Femur (tissue), 1 donor: Measurements from ENCODE around the gene HOXB6.
A peak's percentile ranks its signal among the peaks of the same experiment; 100 is the strongest.

Experiments
- DNase-seq: peaks from one replicate; pipeline ENCODE4 v3.0.0-alpha.2; 2017

The HOXB6 gene

DNA sequence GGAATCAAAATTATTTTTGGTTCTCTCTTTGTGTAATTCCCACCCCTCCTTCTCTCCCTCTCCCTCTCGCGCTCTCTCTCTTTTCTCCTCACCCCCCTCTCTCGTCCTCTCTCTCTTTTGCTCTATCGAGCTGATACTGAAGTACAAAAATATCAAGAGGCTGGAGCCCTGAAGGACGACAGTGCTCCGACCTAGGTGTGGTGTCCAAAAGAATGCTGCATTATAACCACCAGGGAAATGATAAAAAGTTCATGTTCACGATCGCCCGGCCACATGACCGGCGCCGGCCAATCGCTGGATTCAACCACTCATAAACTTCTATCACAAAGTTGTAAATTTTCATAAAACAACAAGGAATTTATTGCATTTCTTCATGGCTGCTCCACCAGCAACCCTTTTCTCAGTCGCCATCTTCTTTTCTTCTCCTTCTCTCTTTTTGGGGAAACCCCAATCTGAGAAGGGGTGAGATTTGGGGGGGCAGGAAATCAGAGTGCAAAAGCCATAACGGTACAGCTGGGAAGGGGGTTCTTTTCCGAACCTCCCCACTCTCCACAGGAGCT, at the start of gene HOXB6:
TSS of gene HOXB6 (minus strand) at position 217 of the 560 bp plus-strand sequence. CDS start 6,836 bp downstream, outside the sequence.
- DNase-seq: no peak

DNA sequence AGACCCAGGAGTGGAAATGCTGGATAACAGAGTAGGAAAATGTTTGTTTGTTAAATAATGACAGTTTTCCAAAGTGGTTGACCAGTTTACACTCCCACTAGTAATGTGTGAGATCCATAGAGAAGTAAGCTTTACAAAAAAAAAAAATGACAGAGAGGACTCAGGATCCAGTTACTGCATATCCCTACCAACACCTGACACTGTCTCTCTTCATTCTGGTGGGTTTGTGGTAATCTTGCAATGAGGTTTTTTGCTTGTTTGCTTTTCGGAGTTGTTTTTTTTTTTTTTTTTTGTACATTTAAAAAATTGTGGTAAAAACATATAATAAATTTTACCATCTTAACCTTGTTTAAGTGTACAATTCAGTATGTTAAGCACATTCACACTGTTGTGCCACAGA, 45.0 kb upstream of the HOXB6 start:
- DNase-seq: no peak

DNA sequence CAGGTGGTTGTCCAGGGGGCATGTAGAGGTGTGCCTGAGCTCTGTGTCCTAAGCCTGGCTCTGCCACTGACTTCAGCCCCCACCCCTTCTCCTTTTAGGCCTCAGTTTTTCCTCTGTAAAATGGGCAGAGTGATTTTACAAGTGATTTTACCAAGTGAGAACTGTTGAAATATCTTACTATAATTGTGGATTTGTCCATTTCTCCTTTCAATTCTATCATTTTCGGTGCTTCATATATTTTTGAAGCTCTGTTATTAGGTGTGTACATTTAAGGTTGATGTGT, 43.1 kb upstream of the HOXB6 start:
- DNase-seq: no peak

DNA sequence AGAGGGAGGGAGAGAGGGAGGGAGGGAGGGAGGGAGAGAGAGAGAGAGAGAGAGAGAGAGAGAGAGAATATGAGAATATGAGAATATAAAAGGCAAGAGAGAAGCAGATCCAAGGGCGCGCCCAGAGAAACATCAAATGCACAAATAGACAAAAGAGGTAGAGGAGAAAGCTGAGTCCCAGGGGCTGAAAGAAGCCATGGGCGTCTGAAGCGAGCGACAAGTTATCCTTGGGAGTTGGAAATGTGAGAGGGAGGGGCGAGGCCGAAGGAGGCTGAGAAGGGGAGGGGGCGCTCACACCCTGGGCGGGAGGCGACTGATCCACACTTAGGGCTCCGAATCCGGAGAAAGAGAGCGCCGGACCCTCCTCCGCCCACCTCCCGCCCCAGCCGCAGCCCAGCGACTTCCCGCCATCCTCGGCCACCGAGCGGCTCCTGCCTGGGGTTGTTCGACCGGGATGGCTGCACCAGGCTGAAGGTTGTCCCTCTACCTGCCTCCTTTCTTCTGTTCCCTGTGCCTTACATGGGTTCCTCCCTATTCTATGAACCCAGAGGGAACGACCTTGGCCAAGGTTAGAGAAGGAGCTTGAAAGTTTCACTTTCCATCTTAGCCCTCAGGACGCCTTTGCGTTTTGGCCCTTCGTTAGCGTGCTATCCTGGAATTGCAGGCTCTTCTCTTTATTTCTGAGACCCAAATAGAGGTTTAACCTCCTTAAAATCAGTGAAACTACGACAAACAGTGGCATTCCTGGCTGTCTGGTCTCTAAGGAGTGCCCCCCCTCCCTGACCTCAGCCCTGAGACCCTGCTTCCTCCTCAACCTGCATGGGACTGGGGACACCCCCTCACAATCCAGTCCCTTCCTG, 42.5 kb upstream of the HOXB6 start:
- no peak for DNase-seq

DNA sequence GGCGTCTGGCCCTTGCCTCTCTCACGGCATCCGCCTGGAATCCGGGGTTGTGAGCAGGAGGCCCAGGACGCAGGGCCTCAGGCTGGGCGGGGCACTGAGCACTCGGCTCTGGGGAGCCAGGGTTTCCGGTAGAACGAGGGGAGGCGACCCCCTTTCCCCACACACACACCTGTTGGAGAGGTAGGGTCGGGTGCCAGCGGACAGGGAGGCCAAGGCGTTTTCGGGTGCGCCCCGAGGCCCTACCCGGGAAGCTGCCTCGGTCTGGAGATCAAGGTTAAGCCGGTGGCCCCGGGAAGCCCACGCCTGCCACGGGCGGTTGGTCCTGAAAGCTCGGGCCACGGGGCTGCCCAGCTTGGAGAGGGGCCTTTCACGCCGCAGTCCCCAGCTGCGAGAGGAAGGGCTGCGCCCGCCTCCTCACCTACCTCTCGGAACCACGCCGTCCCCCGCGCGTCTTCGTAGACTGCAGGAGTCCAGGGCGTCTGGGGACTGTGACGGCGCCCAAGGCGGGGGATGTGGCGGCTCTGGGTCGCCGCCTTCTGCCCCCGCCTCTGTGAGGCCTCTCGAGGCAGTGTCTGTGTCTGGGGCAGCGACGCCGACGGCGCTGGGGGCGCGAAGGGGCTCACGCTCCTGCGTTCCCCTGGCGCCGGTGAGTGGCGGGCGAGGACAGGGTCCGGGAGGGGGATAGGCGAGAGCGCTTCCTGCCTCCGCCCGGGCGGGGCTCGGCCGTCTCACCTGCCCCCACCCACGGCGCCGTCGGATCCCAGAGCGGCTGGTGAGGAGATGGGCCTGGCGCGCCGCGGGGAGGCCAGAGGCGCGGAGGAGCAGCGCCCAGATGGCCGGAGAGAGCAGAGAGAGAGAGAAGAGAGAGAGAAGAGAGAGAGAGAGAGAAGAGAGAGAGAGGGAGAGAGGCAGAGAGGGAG, 41.7 kb upstream of the HOXB6 start:
- no peak for DNase-seq

DNA sequence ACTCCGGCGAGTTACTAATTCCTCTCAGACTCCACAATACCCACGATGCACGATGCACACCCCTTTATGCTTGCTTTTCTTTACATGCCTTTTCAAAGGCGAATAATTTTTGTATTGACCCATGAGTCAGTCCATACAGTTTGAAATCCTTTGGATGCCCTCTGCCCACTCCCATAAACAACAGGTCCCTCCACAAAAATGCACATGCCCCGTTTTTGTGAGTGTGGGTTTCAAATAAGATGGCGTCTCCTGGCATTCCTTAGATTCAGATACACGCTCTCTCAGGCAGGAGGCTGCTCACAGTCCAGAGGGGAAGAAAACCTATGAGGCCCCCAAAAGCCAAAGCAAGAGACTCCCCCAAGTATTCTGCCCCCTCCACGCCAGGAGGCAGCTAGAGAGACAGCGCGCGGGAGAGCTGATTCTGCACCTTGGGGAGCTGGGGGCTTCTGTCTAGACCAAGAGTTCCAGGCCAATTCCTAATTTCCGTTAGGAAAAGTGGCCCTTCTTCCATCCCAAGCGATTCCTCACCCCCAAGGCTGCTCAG, 40.9 kb upstream of the HOXB6 start:
- DNase-seq: no peak

DNA sequence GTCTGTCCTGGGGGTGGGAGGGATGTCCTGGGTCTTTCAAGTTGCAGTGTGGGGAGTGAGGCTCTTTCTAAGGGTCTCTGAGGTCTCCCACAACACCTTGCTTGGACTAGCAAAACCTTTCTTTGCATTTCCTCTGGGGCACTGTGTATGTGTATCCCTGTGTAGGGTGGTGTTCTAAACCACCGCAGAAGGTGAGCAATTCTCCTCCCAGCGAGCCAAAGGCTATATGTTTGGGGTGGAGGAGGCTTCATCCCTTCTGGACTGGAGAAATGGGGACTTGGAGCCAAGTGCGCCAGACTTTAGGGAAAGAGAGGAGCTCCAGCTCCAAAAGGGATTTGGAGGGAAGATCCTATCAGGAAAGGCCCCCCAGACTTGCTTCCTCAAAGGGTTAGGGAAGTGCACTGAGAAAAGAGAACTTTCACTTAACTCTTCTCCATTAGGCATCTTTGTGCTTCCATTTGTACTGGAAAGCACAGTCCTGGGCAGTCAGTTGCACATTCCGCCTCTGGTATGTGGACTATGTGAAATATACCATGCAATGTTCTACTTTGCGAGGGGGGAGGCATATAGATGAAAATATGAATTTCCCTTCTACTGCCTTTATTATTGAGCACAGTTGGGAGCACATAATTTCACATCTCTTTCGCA, 40.2 kb upstream of the HOXB6 start:
- no peak for DNase-seq

DNA sequence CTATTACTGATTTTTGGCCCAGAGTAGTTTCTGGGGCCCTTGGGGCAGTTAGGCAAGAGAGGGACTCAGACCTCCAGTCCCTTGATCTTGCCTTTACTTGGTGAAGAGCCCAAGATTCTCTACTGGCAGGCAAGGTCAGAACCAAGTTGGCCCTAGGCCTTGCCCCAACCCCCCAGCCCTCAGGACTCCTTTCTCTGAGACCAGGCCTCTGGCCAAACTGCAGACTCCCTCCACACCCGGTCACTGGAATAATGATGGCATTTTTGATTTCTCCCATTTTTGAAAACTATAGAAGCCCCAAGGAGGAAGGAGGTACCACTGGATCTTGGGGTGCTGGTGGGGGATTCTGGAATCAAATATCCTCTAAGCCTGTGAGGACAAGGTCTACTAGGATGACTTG, 39.4 kb upstream of the HOXB6 start:
- no peak for DNase-seq

DNA sequence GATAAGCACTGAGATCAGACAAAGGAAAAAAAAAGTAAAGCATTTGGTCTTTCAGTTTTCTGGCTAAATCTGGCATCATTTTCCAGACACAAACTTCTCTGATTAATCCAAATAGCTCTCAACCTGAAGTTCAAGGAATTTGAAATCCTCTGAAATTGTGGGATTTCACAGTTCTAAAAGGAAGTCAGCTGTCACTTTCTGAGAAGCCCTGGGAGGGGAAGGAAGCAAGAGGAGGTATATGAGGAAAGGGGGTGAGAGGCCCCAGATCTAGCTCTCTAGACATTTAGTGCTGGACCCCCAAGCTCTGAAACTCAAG, 38.9 kb upstream of the HOXB6 start:
- no peak for DNase-seq

DNA sequence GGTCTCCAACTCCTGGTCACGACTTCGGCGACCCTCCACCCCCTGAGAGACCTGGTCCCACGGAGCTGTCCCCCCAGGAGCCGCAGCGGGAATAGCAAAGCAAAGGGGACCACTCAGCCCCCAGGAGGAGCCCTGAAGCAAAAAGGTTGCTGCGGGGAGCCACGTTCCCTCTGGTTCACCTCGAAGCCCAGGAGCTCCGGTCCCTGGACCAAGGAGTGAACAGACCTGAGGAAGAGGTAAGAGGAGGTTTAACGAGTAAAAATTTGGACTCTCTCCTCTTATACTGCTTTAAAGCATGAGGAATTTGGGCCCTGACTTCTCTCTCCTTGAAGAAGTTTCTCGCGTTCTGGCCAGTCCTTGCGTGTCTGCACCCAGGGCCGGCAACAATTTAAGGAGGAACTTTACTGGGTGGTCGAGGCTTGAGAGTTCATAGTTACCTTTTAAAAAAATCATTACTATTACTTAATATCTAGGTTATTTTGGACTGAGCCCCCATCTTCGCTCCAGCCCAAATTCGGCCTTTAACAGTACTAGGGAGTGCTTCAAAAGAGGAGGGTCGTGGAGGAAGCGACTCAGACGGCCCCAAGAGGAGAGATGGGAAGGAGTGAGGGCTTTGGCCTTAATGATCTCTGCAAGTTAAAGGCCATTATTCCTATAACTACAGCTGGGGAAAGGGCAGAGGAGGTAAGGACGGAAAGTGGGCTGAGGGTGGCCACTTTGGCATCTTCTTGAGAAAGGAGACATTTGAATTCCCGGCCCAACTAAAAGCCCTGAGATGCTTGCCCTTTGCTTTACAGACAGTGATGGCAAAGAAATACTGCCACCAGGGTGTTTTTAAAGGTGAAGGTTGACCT, 38.3 kb upstream of the HOXB6 start:
- DNase-seq: no peak

DNA sequence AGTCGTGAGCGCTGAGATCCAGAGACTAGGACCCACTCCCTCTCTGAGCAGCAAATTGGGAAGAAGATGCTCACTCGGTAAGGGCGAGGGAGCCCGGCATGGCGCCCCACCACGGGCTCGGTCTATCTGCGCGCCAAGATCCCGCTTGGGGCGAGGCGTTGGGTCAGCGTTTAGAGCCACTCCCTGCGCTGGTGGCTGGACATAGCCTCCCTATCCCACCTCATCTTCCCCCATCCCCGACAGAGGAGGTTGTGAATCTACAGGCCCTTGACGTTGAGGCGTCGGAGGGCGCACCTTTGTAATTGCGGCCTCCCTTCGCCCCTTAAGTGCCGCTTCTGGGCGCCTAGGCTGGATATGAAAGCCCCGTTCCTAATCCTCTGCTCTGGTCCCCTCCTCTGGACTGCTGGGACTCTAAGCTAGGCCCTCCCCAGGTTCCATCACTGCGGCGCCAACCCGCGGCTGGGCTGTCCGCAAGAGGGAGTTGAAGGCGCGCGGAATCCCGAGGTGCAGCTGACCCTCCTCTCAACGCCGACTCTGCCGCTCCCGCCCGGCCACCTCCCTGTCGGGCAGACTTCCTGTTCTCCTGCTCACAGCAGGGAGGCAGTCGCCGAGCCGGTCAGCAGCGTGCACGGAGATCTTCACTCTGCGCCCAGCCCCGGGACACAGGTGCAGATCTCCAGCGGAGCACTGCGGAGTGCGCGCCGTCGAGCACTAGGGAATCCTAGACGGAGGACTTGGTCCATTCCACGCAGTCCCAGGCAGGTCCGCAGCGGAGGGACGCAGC, 37.5 kb upstream of the HOXB6 start:
- DNase-seq: no peak

DNA sequence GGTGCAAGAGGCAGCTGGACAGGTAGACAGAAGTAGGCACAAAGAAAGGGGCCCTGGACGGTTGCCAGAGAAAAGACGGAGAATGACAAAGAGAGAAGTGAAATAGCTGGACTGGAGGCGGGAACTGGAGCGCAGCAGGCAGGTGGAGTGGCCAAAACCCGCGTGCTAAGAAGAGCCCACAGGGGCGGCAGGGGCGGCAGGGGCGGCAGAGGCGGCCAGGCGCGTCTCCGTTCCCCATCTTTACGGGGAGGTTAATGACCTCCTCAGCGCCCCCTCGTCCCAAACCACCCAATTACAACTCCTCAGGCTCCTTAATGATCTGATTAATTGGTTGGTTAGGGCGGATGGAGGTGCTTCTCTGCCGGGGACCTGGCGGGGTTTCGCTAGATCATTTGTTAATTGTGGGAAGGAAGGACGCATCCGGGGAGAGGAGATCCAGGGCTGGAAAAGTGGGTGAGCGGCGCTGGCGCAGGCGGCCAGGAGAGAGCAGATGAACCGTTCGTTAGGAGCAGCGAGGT, 36.8 kb upstream of the HOXB6 start:
- no peak for DNase-seq

DNA sequence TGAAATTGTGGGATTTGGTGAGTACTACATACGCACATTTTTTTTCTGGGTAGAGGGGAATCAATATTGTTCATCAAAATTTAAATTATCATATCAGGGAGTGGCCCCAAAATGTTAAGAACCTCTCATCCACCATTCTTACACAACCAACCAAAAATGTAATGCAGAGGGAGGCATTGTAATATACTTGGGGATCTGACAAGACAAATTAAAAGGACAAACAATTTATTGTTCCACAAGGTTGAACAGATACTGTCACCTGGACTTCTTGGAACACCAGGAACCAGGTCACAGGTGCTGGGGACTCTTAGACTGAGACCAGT, 36.0 kb upstream of the HOXB6 start:
- no peak for DNase-seq

DNA sequence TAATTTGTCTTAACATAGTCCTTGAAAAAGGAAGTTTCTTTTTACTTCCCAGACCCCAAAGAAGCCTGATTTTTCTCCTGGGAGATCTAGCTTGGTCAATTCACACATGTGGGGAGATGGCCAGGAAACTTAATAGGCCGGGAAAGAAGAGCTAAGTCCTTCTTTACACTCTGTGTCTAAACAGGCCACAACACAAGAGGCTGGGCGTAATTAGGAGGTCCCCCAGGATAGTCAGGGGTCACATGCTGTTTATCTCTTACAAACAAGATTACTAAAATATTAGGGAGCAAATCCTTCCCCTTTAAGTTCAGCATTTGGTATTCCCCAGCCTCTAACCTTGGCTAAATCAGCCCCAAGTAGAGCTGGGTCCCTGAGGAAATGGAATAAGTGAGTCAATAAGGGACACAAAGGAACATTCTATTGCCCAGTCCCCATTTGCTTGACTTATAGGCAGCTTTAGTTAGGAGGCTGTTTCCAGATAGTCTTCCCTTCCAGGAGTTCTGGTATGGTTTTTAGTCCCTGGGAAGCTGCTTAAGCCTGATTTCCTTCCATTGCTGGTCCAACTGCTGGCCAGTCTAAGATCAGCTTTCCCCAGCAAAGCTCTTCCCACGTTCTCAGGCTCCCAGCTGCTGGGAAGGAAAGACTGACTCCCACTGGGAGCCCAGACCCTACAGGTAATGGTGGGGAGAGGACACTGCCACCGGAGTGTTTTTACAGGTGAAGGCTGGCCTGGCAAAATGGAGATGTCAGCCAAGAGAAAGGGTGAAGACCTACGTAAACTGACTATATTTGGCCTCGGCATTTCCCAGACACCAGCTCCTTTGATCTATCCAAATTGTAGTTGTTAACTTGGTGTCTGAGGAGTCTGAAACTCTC, 35.4 kb upstream of the HOXB6 start:
- no peak for DNase-seq

DNA sequence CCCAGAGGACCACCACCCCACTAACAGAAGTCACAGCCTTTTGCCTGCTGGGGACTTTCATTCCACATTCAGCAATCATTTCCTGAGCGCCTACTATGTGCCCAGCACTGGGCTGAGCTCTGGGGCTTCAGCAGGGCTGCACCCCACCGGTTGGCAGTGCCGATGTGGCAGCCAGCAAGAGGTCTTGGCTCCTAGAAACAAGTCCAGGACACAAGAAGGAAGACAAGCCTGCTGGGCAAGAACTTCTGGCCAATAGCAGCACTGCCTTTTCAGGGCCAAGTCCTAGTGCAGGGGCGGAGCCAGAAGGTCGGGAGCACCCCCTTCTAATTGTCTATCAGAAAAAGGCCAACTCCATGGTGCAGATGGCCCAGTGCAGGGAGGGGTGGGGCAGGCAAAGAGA, 34.4 kb upstream of the HOXB6 start:
- no peak for DNase-seq

DNA sequence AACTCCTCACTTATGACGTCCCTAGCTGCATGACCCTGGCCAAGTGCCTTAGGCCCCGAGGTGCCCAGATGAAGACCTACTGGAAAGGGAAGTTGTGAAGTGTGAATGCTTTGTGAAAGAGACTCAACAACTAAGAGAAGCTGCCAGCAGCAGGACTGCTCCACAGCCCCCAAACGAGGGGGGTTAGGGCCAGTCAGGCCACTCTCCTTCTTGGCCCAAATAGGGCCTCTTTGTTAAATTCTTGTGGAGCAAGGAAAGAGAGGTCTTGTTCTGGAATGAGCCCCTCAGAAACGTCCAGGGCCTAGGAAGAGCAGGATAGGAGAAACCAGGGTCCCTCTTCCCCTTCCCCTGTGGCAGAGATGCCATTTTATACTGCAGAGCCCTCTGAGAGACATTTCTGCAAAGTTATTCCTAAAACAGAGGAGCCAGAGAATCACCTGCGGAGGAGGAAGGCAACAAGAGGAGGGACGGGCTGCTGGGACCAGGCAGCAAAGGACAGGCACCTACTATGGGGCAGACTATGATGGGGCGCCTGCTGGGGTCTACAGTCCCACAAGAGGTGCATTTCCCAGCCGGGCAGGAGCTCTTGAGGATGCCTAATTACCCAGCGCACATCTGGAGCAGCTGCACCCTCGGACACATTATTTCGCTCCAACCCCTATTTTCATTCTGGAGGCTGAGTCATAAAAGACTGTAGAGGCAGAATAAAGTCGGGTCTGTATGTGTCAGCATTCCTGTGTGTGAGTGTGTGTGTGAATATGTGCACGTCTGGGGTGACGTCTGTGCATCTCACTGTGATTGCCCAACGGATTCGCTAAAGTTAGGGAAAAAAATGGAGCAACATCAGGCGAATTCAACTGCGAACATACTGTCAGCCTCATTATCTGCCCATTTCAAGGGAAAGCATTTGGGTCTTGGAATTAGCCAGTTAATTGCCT, 32.8 kb upstream of the HOXB6 start:
- no peak for DNase-seq

DNA sequence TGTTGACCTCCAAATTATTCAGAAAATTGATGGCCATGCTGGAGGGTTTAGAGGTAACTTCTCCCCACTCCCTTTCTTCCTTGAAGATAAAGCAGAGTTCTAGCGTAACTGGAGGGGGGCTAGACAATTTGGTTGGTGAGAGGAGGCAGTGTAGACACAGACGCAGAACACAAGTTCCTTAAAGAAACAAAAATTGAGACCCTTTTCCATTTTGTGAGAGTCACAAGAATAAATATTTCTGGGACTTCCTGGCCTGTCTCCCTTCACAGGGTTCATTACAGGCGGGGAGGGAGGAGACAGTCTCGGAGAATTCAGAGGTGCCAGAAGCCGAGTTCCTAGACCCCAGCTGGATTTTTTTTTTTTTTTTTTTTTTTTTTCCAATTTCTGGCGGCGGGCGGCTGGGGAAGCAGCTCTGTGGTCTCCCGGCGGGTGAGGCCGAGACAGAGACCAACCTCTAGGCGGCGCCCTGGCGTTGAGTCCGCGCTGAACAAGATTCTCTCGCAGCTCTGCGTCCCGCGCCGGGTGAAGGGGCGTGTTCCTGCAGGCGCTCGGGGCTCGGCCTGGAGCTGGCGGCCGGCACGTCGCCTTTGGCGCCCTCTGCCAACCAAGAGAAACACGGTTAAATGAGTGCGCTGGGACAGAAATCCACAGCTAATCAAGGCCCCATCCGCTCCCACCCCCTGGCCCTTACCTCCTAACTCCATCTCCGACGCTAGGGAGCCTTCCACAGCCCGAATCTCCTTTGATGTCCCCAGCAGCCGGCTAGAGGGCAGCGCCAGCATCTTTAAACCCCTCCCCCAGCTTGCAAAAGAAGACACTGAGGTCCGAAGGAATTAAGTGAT, 31.6 kb upstream of the HOXB6 start:
- DNase-seq: peak; percentile 80
